Osteoblast (primary cell): ENCODE data around the gene MSH4. TPM values are rescaled to one million over a fixed set of nuclear protein-coding genes. Genes with fewer than 3 reads are reported as not detected.

ENCODE experiments used
- DNase-seq: peaks from one replicate; pipeline ENCODE4 v3.0.0; 2011; ENCODE audit warnings: low spot score, mixed read lengths; ENCODE audit not compliant: insufficient read length; ENCODE audit errors: missing footprints
- H2AFZ ChIP-seq: 2 replicates; pipeline ENCODE4 v1.6.0; 2011; ENCODE audit warnings: mild to moderate bottlenecking, low read length
- H3K27ac ChIP-seq: 2 replicates; pipeline ENCODE4 v1.5.1; 2011; ENCODE audit warnings: mild to moderate bottlenecking, low read depth, low read length, moderate library complexity
- H3K27me3 ChIP-seq: 2 replicates; pipeline ENCODE4 v1.6.0; 2012; ENCODE audit warnings: mild to moderate bottlenecking, control low read depth, inconsistent platforms, low read length, moderate library complexity; ENCODE audit not compliant: insufficient read depth
- H3K36me3 ChIP-seq: 2 replicates; pipeline ENCODE4 v1.5.1; 2011; ENCODE audit warnings: mild to moderate bottlenecking, low read length, control low read depth, moderate library complexity; ENCODE audit not compliant: insufficient read depth
- H3K4me1 ChIP-seq: 2 replicates; pipeline ENCODE4 v1.5.1; 2011; ENCODE audit warnings: mild to moderate bottlenecking, low read length, control low read depth, moderate library complexity; ENCODE audit not compliant: insufficient read depth
- H3K4me2 ChIP-seq: 2 replicates; pipeline ENCODE4 v1.6.0; 2011; ENCODE audit warnings: mild to moderate bottlenecking, low read length; ENCODE audit not compliant: insufficient read depth
- H3K4me3 ChIP-seq: fragments of 200-600 bp; sonication (generic); 3 replicates; pipeline ENCODE4 v1.5.1; 2012; ENCODE audit warnings: mild to moderate bottlenecking, low read length, inconsistent platforms; ENCODE audit not compliant: insufficient read depth
- H3K79me2 ChIP-seq: 2 replicates; pipeline ENCODE4 v1.6.0; 2012; ENCODE audit warnings: mild to moderate bottlenecking, low read length, control low read depth, inconsistent platforms; ENCODE audit not compliant: insufficient read depth
- H3K9me3 ChIP-seq: 2 replicates; pipeline ENCODE4 v1.5.1; 2011; ENCODE audit warnings: low read depth, low read length, control low read depth
- H4K20me1 ChIP-seq: 2 replicates; pipeline ENCODE4 v1.6.0; 2012; ENCODE audit warnings: mild to moderate bottlenecking, low read length, control low read depth; ENCODE audit not compliant: insufficient read depth
- CTCF ChIP-seq: IDR thresholded peaks from 2 replicates; pipeline ENCODE4 v1.5.1; 2011; ENCODE audit warnings: mild to moderate bottlenecking, low read depth, low read length, moderate library complexity; ENCODE audit errors: extremely low read depth
- total RNA-seq: library from RNA; depleted of rRNA; stranded (reverse); fragments of >200 nt; gene quantifications from 2 replicates; pipeline ENCODE4 v1.2.3, GENCODE V29; 2012

MSH4 gene
- total RNA-seq, 1 donor, result under 0.01 TPM

GRCh38 chr1:75792091-75792490, 4.6 kb upstream of the MSH4 start:
- no peaks in the 10 kb centered on the region for H3K9me3 ChIP-seq
- peaks cover 87% of the 10 kb centered on the region for H3K36me3 ChIP-seq
- peaks cover 77% of the 10 kb centered on the region for H4K20me1 ChIP-seq
- no peak overlapping the region for H3K4me3 ChIP-seq
- no peak overlapping the region for H2AFZ ChIP-seq
- no peak overlapping the region for H3K4me2 ChIP-seq
- no peak overlapping the region for H3K27ac ChIP-seq
- no peak for TF ChIP-seq CTCF
- DNase-seq, result no peak
- H3K79me2 ChIP-seq, result peaks cover 32% of the 10 kb centered on the region
- peaks cover 35% of the 10 kb centered on the region for H3K4me1 ChIP-seq
- no peaks in the 10 kb centered on the region for H3K27me3 ChIP-seq

GRCh38 chr1:75794382-75794781, 2.3 kb upstream of the MSH4 start:
- Histone ChIP-seq H3K36me3 (peaks cover 75% of the 10 kb centered on the region), H3K4me1 (peaks cover 14% of the 10 kb centered on the region), H3K9me3 (no peaks in the 10 kb centered on the region)

GRCh38 chr1:75795703-75796193, 934 bp upstream of the MSH4 start:
- no peak for DNase-seq
- no peak for TF ChIP-seq CTCF
- peaks cover 62% of the 10 kb centered on the region for H3K36me3 ChIP-seq
- H3K79me2 ChIP-seq, result no peaks in the 10 kb centered on the region
- no peaks in the 10 kb centered on the region for H3K9me3 ChIP-seq
- peaks cover 41% of the 10 kb centered on the region for H4K20me1 ChIP-seq
- no peak overlapping the region for H3K27ac ChIP-seq
- no peak overlapping the region for H3K4me2 ChIP-seq
- no peak overlapping the region for H3K4me3 ChIP-seq
- H2AFZ ChIP-seq, result no peak overlapping the region
- no peaks in the 10 kb centered on the region for H3K27me3 ChIP-seq
- peaks cover under 1% of the 10 kb centered on the region for H3K4me1 ChIP-seq

More at GRCh38 chr1:75794382-75794781, 2.3 kb upstream of the MSH4 start:
- Histone ChIP-seq H4K20me1 (peaks cover 54% of the 10 kb centered on the region), H2AFZ (no peak overlapping the region), H3K27ac (no peak overlapping the region), H3K4me2 (no peak overlapping the region), H3K4me3 (no peak overlapping the region), H3K79me2 (peaks cover 9% of the 10 kb centered on the region), H3K27me3 (no peaks in the 10 kb centered on the region)
- DNase-seq, result no peak
- TF ChIP-seq CTCF, result no peak

- Histone ChIP-seq H3K4me2 (peak overlapping the region; percentile 33), H4K20me1 (peaks cover 27% of the 10 kb centered on the region), H3K4me1 (no peaks in the 10 kb centered on the region), H3K79me2 (no peaks in the 10 kb centered on the region), H3K4me3 (no peak overlapping the region), H3K27me3 (no peaks in the 10 kb centered on the region), H3K27ac (no peak overlapping the region), H3K36me3 (peaks cover 47% of the 10 kb centered on the region), H2AFZ (no peak overlapping the region), H3K9me3 (no peaks in the 10 kb centered on the region)
- no peak for DNase-seq
- no peak for TF ChIP-seq CTCF
Measured at GRCh38 chr1:75797273-75797588, 549 bp downstream of the MSH4 start.
